ENCODE results near the gene ALDH1L1. TPM values are rescaled to one million over a fixed set of nuclear protein-coding genes. Genes with fewer than 3 reads are reported as not detected.

The ALDH1L1 gene
- total and polyA plus RNA-seq, 2 of the 13 experiments (the other 11 are each of a cell fraction or from before 2014, with no cell fraction given), result 11.2 to 28.7 TPM

DNA sequence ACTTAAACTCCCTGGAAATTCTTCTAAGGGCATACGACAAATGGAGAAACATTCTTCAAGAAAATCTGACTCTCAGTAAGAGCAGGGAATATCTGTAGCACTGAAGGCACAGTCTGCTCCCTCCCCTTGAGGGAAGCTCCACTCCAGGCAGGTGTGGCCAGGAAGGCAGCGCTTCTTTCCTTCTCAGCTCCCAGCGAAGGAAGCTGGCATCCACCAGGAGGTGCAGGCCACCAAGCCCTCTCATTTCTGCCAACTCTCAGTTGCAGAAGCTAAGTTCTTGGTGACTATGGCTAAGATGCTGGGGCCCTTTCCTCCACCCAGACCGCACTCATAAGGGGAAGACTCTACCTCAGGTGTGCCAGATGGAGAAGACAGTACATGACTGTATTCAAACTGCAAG lies 58.8 kb downstream of the ALDH1L1 start:
- H3K9ac ChIP-seq (ENCODE audit: insufficient read depth, low read depth, low read length), result no peak overlapping the region
- H3K27me3 ChIP-seq (ENCODE audit: control insufficient read depth in 1 of 2, insufficient read depth in 2 of 2, low read length in 2 of 2), result no peaks in the 10 kb centered on the region
- POLR2A ChIA-PET, result no interaction called here
- no peak overlapping the region for H3K4me2 ChIP-seq (ENCODE audit: low read depth, low read length)
- no peaks in the 10 kb centered on the region for H3K79me2 ChIP-seq (ENCODE audit: insufficient read depth, low read length)
- no peak for ATAC-seq
- TF ChIP-seq ZNF264 (CRISPR knock-in tag; IDR thresholded peaks at IDR 0.05), result no peak
- no peak for TF ChIP-seq ZNF232 (CRISPR knock-in tag; IDR thresholded peaks at IDR 0.05; ENCODE audit: borderline replicate concordance)
- TF ChIP-seq, protein P1, sequence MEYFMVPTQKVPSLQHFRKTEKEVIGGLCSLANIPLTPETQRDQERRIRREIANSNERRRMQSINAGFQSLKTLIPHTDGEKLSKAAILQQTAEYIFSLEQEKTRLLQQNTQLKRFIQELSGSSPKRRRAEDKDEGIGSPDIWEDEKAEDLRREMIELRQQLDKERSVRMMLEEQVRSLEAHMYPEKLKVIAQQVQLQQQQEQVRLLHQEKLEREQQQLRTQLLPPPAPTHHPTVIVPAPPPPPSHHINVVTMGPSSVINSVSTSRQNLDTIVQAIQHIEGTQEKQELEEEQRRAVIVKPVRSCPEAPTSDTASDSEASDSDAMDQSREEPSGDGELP (IDR thresholded peaks at IDR 0.05; ENCODE audit: borderline replicate concordance, low read depth), result no peak
- no peak for TF ChIP-seq BORCS8-MEF2B (CRISPR knock-in tag; IDR thresholded peaks at IDR 0.05)
- TF ChIP-seq NFKBIZ (CRISPR knock-in tag; IDR thresholded peaks at IDR 0.05), result no peak
- TF ChIP-seq, protein P2, sequence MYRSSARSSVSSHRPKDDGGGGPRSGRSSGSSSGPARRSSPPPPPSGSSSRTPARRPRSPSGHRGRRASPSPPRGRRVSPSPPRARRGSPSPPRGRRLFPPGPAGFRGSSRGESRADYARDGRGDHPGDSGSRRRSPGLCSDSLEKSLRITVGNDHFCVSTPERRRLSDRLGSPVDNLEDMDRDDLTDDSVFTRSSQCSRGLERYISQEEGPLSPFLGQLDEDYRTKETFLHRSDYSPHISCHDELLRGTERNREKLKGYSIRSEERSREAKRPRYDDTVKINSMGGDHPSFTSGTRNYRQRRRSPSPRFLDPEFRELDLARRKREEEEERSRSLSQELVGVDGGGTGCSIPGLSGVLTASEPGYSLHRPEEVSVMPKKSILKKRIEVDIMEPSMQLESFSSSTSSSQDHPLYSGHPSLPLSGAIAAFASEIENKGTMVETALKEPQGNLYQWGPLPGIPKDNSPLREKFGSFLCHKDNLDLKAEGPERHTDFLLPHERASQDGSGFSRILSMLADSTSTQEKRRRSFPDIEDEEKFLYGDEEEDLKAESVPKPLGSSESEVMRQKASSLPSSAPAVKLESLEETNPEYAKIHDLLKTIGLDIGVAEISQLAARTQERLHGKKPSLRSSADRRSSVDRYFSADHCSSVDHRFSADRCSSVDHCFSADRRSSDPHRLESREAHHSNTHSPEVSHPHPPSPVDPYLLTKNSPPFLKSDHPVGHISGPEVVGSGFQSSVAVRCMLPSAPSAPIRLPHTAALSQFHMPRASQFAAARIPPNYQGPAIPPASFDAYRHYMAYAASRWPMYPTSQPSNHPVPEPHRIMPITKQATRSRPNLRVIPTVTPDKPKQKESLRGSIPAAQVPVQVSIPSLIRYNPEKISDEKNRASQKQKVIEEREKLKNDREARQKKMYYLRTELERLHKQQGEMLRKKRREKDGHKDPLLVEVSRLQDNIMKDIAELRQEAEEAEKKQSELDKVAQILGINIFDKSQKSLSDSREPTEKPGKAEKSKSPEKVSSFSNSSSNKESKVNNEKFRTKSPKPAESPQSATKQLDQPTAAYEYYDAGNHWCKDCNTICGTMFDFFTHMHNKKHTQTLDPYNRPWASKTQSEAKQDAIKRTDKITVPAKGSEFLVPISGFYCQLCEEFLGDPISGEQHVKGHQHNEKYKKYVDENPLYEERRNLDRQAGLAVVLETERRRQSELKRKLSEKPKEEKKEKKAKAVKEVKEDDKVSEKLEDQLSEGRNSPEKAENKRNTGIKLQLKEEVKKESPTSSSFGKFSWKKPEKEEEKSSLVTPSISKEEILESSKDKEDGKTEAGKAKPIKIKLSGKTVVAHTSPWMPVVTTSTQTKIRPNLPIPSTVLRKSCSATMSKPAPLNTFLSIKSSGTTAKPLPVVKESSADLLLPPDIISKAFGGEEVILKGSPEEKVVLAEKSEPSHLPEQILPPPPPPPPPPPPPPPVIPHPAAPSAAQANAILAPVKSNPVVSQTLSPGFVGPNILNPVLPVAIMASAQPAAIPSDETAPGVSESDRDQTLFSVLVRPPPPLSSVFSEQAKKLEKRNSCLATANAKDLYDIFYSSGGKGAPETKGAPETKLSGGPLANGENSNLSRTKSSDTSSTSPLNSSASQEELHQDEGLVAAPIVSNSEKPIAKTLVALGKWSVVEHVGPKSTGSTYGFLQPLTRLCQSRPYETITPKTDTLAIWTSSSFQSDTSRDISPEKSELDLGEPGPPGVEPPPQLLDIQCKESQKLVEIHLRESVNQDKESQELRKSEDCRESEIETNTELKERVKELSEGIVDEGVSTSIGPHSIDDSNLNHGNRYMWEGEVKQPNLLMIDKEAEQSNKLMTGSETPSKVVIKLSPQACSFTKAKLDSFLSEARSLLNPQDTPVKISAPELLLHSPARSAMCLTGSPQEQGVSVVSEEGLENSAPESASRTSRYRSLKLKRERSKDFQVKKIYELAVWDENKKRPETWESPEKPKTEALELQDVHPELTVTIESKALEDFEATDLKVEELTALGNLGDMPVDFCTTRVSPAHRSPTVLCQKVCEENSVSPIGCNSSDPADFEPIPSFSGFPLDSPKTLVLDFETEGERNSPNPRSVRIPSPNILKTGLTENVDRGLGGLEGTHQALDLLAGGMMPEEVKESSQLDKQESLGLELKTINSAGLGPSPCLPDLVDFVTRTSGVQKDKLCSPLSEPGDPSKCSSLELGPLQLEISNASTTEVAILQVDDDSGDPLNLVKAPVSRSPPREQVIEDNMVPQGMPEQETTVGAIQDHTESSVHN (CRISPR knock-in tag; IDR thresholded peaks at IDR 0.05), result no peak
- no peak for TF ChIP-seq ZNF383 (CRISPR knock-in tag; IDR thresholded peaks at IDR 0.05; ENCODE audit: borderline replicate concordance)
- no peak for TF ChIP-seq EZH2 (conservative IDR thresholded peaks at IDR 0.05; ENCODE audit: low read depth, low read length)
- TF ChIP-seq KAT8 (CRISPR knock-in tag; IDR thresholded peaks at IDR 0.05), result no peak
- no peak for TF ChIP-seq ZNF350 (CRISPR knock-in tag; IDR thresholded peaks at IDR 0.05; ENCODE audit: borderline replicate concordance, low read depth)
- no peak for TF ChIP-seq ZNF737 (CRISPR knock-in tag; IDR thresholded peaks at IDR 0.05; ENCODE audit: borderline replicate concordance)
- no peak for TF ChIP-seq ZNF556 (CRISPR knock-in tag; IDR thresholded peaks at IDR 0.05; ENCODE audit: borderline replicate concordance)
- no peak overlapping the region for H3K27ac ChIP-seq (ENCODE audit: extremely low read length, insufficient read depth, low read length)
- no peaks in the 10 kb centered on the region for H3K9me3 ChIP-seq (ENCODE audit: low read length)
- FAIRE-seq, result no peak
- CTCF ChIA-PET (ENCODE audit: low intra/inter-chr PET ratio, low total read pairs), result no interaction called here
- intact Hi-C loops (cut with micrococcal nuclease; ENCODE audit: unreplicated experiment) (no loop called here), in situ Hi-C loops (cut with HindIII; ENCODE audit: extremely low pct_ligation_motif_present, low pct_unique_long_range_greater_than_20kb) (no loop called here)
- no peak overlapping the region for H2AFZ ChIP-seq (ENCODE audit: low read length)
- no peaks in the 10 kb centered on the region for H3K4me1 ChIP-seq (ENCODE audit: insufficient read depth, low read length)
- no peak overlapping the region for H3K4me3 ChIP-seq (replicated peaks in 1 of 3; ENCODE audit: insufficient read depth in 1 of 3, low read depth in 2 of 3, low read length in 3 of 3)
- DNase-seq (ENCODE audit: low spot score), result no peak
- H3K36me3 ChIP-seq (replicated peaks in 1 of 2; ENCODE audit: control insufficient read depth in 1 of 2, insufficient read depth in 2 of 2, low read length in 2 of 2), result 0 out of 5 replicates have a peak, but pooled peaks cover under 1 to 6% of the 10 kb centered on the region in 2 experiments
- WGBS (ENCODE audit: low lambda C conversion rate), result 89% methylated on average over 3 of the region's 4 CpGs
- BruUV-seq (replicated peaks), result no TSS peak
- no peaks in the 10 kb centered on the region for H4K20me1 ChIP-seq (ENCODE audit: insufficient read depth, low read length)

All from HepG2 (cell line).